ENCODE results near the gene THRA. TPM values are rescaled to one million over a fixed set of nuclear protein-coding genes. Genes with fewer than 3 reads are reported as not detected.
A peak's percentile ranks its signal among the peaks of the same experiment; 100 is the strongest.
"Not testable (repeated sequence)": the region's sequence is repeated elsewhere in the genome, so short reads cannot be mapped to it uniquely, and the experiment has no call there.

THRA gene
- total and polyA plus RNA-seq, 9 donors, result 57.3 to 75.2 (median 63.8) TPM

- Histone ChIP-seq H3K4me1 (ENCODE audit: control insufficient read depth, insufficient read depth, low read length) (no peaks in the 10 kb centered on the region), H3K27me3 (ENCODE audit: control insufficient read depth, insufficient read depth, low read length) (no peaks in the 10 kb centered on the region), H3K36me3 (ENCODE audit: control insufficient read depth, insufficient read depth, low read length) (peaks cover 70% of the 10 kb centered on the region), H3K4me3 (ENCODE audit: low read length) (no peak overlapping the region), H3K27ac (ENCODE audit: low read length) (no peak overlapping the region), H3K9me3 (replicated peaks; ENCODE audit: control insufficient read depth, low read depth, low read length) (no peaks in the 10 kb centered on the region)
- WGBS (ENCODE audit: insufficient coverage), result 76% methylated on average over 4 of the region's 7 CpGs
- no peak for DNase-seq
Measured at GRCh38 chr17:40134184-40134583, 71.4 kb downstream of the THRA start.

- no peaks in the 10 kb centered on the region for H3K27me3 ChIP-seq (ENCODE audit: control insufficient read depth, insufficient read depth, low read length)
- no peak overlapping the region for H3K27ac ChIP-seq (ENCODE audit: low read length)
- DNase-seq, result peak; percentile 24
- WGBS (ENCODE audit: insufficient coverage), result 100% methylated on average over 1 of the region's 3 CpGs
- H3K4me1 ChIP-seq (ENCODE audit: control insufficient read depth, insufficient read depth, low read length), result peaks cover 5% of the 10 kb centered on the region
- H3K4me3 ChIP-seq (ENCODE audit: low read length), result no peak overlapping the region
- H3K9me3 ChIP-seq (replicated peaks; ENCODE audit: control insufficient read depth, low read depth, low read length), result no peaks in the 10 kb centered on the region
- H3K36me3 ChIP-seq (ENCODE audit: control insufficient read depth, insufficient read depth, low read length), result peaks cover 54% of the 10 kb centered on the region
Measured at GRCh38 chr17:40135817-40136216, 73.1 kb downstream of the THRA start.

- no peaks in the 10 kb centered on the region for H3K9me3 ChIP-seq (replicated peaks; ENCODE audit: control insufficient read depth, low read depth, low read length)
- peaks cover 43% of the 10 kb centered on the region for H3K36me3 ChIP-seq (ENCODE audit: control insufficient read depth, insufficient read depth, low read length)
- WGBS (ENCODE audit: insufficient coverage), result 15% methylated on average over 10 of the region's 14 CpGs
- H3K4me1 ChIP-seq (ENCODE audit: control insufficient read depth, insufficient read depth, low read length), result peaks cover 5% of the 10 kb centered on the region
- peak overlapping the region; percentile 79 for H3K4me3 ChIP-seq (ENCODE audit: low read length)
- no peaks in the 10 kb centered on the region for H3K27me3 ChIP-seq (ENCODE audit: control insufficient read depth, insufficient read depth, low read length)
- H3K27ac ChIP-seq (ENCODE audit: low read length), result peak overlapping the region; percentile 98
- peak; percentile 21 for DNase-seq
Measured at GRCh38 chr17:40139566-40140058, 76.8 kb downstream of the THRA start.

GRCh38 chr17:40143166-40143565 lies 80.4 kb downstream of the THRA start:
- not testable (repeated sequence) for H3K27ac ChIP-seq (ENCODE audit: low read length); DNase-seq; H3K9me3 ChIP-seq (replicated peaks; ENCODE audit: control insufficient read depth, low read depth, low read length); H3K27me3 ChIP-seq (ENCODE audit: control insufficient read depth, insufficient read depth, low read length); H3K4me3 ChIP-seq (ENCODE audit: low read length); H3K4me1 ChIP-seq (ENCODE audit: control insufficient read depth, insufficient read depth, low read length)
- WGBS (ENCODE audit: insufficient coverage), result 90% methylated on average over 2 of the region's 3 CpGs
- peaks cover 53% of the 10 kb centered on the region for H3K36me3 ChIP-seq (ENCODE audit: control insufficient read depth, insufficient read depth, low read length)

Other genes with a start within 250 kb of the THRA start
- 0.18 TPM for gene IKZF3, start 198.7 kb upstream of the THRA start, total RNA-seq
- gene IKZF3, start 198.7 kb upstream of the THRA start, polyA plus RNA-seq (ENCODE audit: insufficient read depth in 1 of 8, insufficient read length in 8 of 8, low replicate concordance in 1 of 8), result under 1 TPM; 0.09 to 0.38 (median 0.15) TPM
- not detected for gene ZPBP2, start 194.8 kb upstream of the THRA start, total RNA-seq
- under 1 TPM in 1 of 8 donors, not detected in 7; 0.09 TPM for gene ZPBP2, start 194.8 kb upstream of the THRA start, polyA plus RNA-seq (ENCODE audit: insufficient read depth in 1 of 8, insufficient read length in 8 of 8, low replicate concordance in 1 of 8)
- gene GSDMB, start 144.3 kb upstream of the THRA start, total RNA-seq, result 5.2 TPM
- 10 to 100 TPM in 3 of 8 donors, 1 to 10 TPM in 5; 3.9 to 13.7 (median 8.6) TPM for gene GSDMB, start 144.3 kb upstream of the THRA start, polyA plus RNA-seq (ENCODE audit: insufficient read depth in 1 of 8, insufficient read length in 8 of 8, low replicate concordance in 1 of 8)
- gene ORMDL3, start 135.4 kb upstream of the THRA start, total RNA-seq, result 55.6 TPM
- 10 to 100 TPM; 32.7 to 49.8 (median 37.6) TPM for gene ORMDL3, start 135.4 kb upstream of the THRA start, polyA plus RNA-seq (ENCODE audit: insufficient read depth in 1 of 8, insufficient read length in 8 of 8, low replicate concordance in 1 of 8)
- gene LRRC3C, start 135.2 kb upstream of the THRA start, total RNA-seq, result not detected
- gene LRRC3C, start 135.2 kb upstream of the THRA start, polyA plus RNA-seq (ENCODE audit: insufficient read depth in 1 of 8, insufficient read length in 8 of 8, low replicate concordance in 1 of 8), result under 1 TPM in 1 of 8 donors, not detected in 7; 0.18 TPM
- 0.22 TPM for gene GSDMA, start 100.0 kb upstream of the THRA start, total RNA-seq
- under 1 TPM in 7 of 8 donors, not detected in 1; 0.09 to 0.24 (median 0.16) TPM for gene GSDMA, start 100.0 kb upstream of the THRA start, polyA plus RNA-seq (ENCODE audit: insufficient read depth in 1 of 8, insufficient read length in 8 of 8, low replicate concordance in 1 of 8)
- 67.6 TPM for gene PSMD3, start 82.2 kb upstream of the THRA start, total RNA-seq
- 100 to 1,000 TPM in 1 of 8 donors, 10 to 100 TPM in 7; 85.5 to 110 (median 95.0) TPM for gene PSMD3, start 82.2 kb upstream of the THRA start, polyA plus RNA-seq (ENCODE audit: insufficient read depth in 1 of 8, insufficient read length in 8 of 8, low replicate concordance in 1 of 8)
- gene CSF3, start 47.5 kb upstream of the THRA start, total RNA-seq, result 0.13 TPM
- gene CSF3, start 47.5 kb upstream of the THRA start, polyA plus RNA-seq (ENCODE audit: insufficient read depth in 1 of 8, insufficient read length in 8 of 8, low replicate concordance in 1 of 8), result under 1 TPM in 7 of 8 donors, not detected in 1; 0.09 to 0.54 (median 0.20) TPM
- 29.3 TPM for gene MED24, start 8.6 kb upstream of the THRA start, total RNA-seq
- gene MED24, start 8.6 kb upstream of the THRA start, polyA plus RNA-seq (ENCODE audit: insufficient read depth in 1 of 8, insufficient read length in 8 of 8, low replicate concordance in 1 of 8), result 10 to 100 TPM; 56.1 to 80.7 (median 67.1) TPM
- gene NR1D1, start 37.6 kb downstream of the THRA start, total RNA-seq, result 1.7 TPM
- gene NR1D1, start 37.6 kb downstream of the THRA start, polyA plus RNA-seq (ENCODE audit: insufficient read depth in 1 of 8, insufficient read length in 8 of 8, low replicate concordance in 1 of 8), result 1 to 10 TPM; 2.0 to 5.6 (median 4.9) TPM
- 81.7 TPM for gene MSL1, start 59.0 kb downstream of the THRA start, total RNA-seq
- gene MSL1, start 59.0 kb downstream of the THRA start, polyA plus RNA-seq (ENCODE audit: insufficient read depth in 1 of 8, insufficient read length in 8 of 8, low replicate concordance in 1 of 8), result 100 to 1,000 TPM in 6 of 8 donors, 10 to 100 TPM in 2; 94.0 to 124 (median 105) TPM
- 35.0 TPM for gene CASC3, start 77.6 kb downstream of the THRA start, total RNA-seq
- gene CASC3, start 77.6 kb downstream of the THRA start, polyA plus RNA-seq (ENCODE audit: insufficient read depth in 1 of 8, insufficient read length in 8 of 8, low replicate concordance in 1 of 8), result 10 to 100 TPM; 53.5 to 69.7 (median 59.5) TPM
- gene RAPGEFL1, start 114.5 kb downstream of the THRA start, total RNA-seq, result 2.4 TPM
- gene RAPGEFL1, start 114.5 kb downstream of the THRA start, polyA plus RNA-seq (ENCODE audit: insufficient read depth in 1 of 8, insufficient read length in 8 of 8, low replicate concordance in 1 of 8), result 10 to 100 TPM in 1 of 8 donors, 1 to 10 TPM in 7; 5.2 to 10.3 (median 6.5) TPM
- gene WIPF2, start 156.3 kb downstream of the THRA start, total RNA-seq, result 4.6 TPM
- 10 to 100 TPM; 11.0 to 18.0 (median 14.6) TPM for gene WIPF2, start 156.3 kb downstream of the THRA start, polyA plus RNA-seq (ENCODE audit: insufficient read depth in 1 of 8, insufficient read length in 8 of 8, low replicate concordance in 1 of 8)
- gene CDC6, start 224.9 kb downstream of the THRA start, total RNA-seq, result 8.2 TPM
- gene CDC6, start 224.9 kb downstream of the THRA start, polyA plus RNA-seq (ENCODE audit: insufficient read depth in 1 of 8, insufficient read length in 8 of 8, low replicate concordance in 1 of 8), result 10 to 100 TPM in 6 of 8 donors, 1 to 10 TPM in 2; 8.9 to 17.0 (median 12.0) TPM
- 28.2 TPM for gene RARA, start 246.2 kb downstream of the THRA start, total RNA-seq
- 10 to 100 TPM; 53.3 to 77.2 (median 66.1) TPM for gene RARA, start 246.2 kb downstream of the THRA start, polyA plus RNA-seq (ENCODE audit: insufficient read depth in 1 of 8, insufficient read length in 8 of 8, low replicate concordance in 1 of 8)

Data from muscle of leg (tissue), 11 donors.